KMS-11 (cell line): ENCODE measurements around the gene CTDNEP1.

ENCODE experiments used
- H2AFZ ChIP-seq: fragments of 200-600 bp; sonication (generic); 2 replicates; pipeline ENCODE4 v1.6.1; 2016; ENCODE audit warnings: antibody characterized with exemption, mixed run types, low read depth
- H3K27ac ChIP-seq: fragments of 200-600 bp; sonication (generic); 2 replicates; pipeline ENCODE4 v1.6.1; 2016; ENCODE audit warnings: mild to moderate bottlenecking, mixed run types
- H3K27me3 ChIP-seq: fragments of 200-600 bp; sonication (generic); 2 replicates; pipeline ENCODE4 v1.6.1; 2017; ENCODE audit warnings: mild to moderate bottlenecking, low read depth, mixed run types, moderate library complexity; ENCODE audit not compliant: insufficient read depth
- H3K36me3 ChIP-seq: fragments of 200-600 bp; sonication (generic); 2 replicates; pipeline ENCODE4 v1.6.1; 2017; ENCODE audit warnings: mild to moderate bottlenecking, mixed run types; ENCODE audit not compliant: insufficient read depth
- H3K4me1 ChIP-seq: fragments of 200-600 bp; sonication (generic); 2 replicates; pipeline ENCODE4 v1.6.1; 2016; ENCODE audit warnings: mild to moderate bottlenecking, low read depth, mixed run types; ENCODE audit not compliant: poor library complexity, severe bottlenecking
- H3K4me2 ChIP-seq: fragments of 200-600 bp; sonication (generic); 2 replicates; pipeline ENCODE4 v1.7.0; 2016; ENCODE audit warnings: mild to moderate bottlenecking, mixed run types
- H3K4me3 ChIP-seq: fragments of 200-600 bp; sonication (generic); IDR thresholded peaks from 2 replicates; pipeline ENCODE4 v1.6.1; 2017; ENCODE audit warnings: low read depth, low read length, mixed read lengths; ENCODE audit not compliant: insufficient read depth
- H3K79me2 ChIP-seq: fragments of 200-600 bp; sonication (generic); 2 replicates; pipeline ENCODE4 v1.6.1; 2016; ENCODE audit warnings: low read depth, mixed run types; ENCODE audit not compliant: insufficient read depth
- H3K9ac ChIP-seq: fragments of 200-600 bp; sonication (generic); 2 replicates; pipeline ENCODE4 v1.6.1; 2016; ENCODE audit warnings: mild to moderate bottlenecking, mixed run types
- H4K20me1 ChIP-seq: fragments of 200-600 bp; sonication (generic); 2 replicates; pipeline ENCODE4 v1.6.1; 2016; ENCODE audit warnings: mild to moderate bottlenecking, mixed run types; ENCODE audit not compliant: insufficient read depth
- TF ChIP-seq, protein P1 (sequence below): fragments of 200-600 bp; sonication (generic); conservative IDR thresholded peaks from 2 replicates; pipeline ENCODE4 v1.6.1; 2017; ENCODE audit warnings: low read depth, mild to moderate bottlenecking, antibody characterized with exemption, low read length, moderate library complexity, mixed read lengths

Gene CTDNEP1

DNA sequence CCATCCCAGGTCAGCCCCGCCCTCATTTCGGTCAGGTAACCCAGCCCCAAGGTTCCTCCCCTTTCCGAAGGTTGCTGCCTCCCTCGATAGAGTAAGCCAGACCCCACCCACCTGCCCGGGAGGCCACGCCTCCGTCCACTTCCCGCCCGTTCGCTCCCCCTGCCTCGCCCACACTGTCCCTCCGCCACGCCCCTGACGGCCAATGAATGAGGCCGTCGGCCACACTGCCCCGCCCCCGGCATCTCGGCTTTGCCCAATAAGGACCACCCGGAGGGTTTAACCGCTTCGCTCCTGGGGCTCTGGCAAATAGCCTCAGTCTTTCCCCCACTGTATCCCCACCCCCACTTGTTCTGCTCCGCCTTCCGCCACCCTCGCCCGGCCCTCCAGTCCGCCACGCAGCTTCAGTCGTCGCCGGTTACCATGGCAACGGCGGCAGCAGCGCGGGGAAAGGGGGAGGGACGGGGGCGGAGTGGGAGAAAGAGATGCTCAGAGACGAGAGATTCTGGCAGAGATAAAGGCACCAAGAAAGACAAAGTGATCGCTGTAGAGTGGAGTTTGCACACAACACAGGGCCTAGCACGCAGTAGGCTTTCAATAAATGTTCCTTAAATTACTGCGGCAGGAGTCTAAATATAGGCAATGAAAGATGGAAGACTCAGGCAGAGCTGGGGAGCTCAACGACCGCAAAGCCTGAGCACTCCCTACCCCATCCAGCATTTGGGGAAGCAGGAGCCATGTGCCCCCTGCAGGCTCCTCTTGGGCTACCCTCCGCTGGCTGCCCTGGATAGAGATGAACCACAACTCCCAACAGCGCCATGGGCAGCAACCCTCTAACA, 37.0 kb downstream of the CTDNEP1 start:
- Histone ChIP-seq H3K27me3 (no peaks in the 10 kb centered on the region), H3K79me2 (no peaks in the 10 kb centered on the region), H2AFZ (0 out of 2 replicates have a peak overlapping the region, but pooled peaks have one; percentile 26), H3K4me2 (0 out of 2 replicates have a peak overlapping the region, but pooled peaks have one; percentile 13), H3K9ac (no peak overlapping the region), H3K36me3 (no peaks in the 10 kb centered on the region), H4K20me1 (no peaks in the 10 kb centered on the region), H3K4me3 (no peak overlapping the region), H3K4me1 (no peaks in the 10 kb centered on the region), H3K27ac (no peak overlapping the region)
- TF ChIP-seq, protein P1, sequence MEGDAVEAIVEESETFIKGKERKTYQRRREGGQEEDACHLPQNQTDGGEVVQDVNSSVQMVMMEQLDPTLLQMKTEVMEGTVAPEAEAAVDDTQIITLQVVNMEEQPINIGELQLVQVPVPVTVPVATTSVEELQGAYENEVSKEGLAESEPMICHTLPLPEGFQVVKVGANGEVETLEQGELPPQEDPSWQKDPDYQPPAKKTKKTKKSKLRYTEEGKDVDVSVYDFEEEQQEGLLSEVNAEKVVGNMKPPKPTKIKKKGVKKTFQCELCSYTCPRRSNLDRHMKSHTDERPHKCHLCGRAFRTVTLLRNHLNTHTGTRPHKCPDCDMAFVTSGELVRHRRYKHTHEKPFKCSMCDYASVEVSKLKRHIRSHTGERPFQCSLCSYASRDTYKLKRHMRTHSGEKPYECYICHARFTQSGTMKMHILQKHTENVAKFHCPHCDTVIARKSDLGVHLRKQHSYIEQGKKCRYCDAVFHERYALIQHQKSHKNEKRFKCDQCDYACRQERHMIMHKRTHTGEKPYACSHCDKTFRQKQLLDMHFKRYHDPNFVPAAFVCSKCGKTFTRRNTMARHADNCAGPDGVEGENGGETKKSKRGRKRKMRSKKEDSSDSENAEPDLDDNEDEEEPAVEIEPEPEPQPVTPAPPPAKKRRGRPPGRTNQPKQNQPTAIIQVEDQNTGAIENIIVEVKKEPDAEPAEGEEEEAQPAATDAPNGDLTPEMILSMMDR, result no peak

DNA sequence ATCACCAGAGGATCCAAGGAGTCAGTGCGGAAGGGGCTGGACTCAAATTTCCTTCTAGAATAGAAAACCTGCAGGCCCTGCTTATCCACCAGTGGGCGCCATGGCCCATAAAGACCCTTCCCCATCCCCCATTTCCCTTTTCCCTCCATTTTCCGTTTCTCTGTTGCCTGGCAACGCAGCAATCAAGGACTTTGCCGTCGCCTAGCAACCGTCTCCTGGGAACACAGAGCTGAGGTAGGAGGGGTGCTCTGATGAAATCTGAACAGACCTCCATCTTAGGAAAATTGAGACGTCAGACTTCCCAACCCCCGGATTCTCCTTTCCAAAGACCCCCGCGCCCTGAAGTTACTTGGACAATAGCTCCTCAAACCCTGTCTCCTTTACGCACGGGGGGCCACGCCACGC, 37.6 kb downstream of the CTDNEP1 start:
- no peaks in the 10 kb centered on the region for H4K20me1 ChIP-seq
- H2AFZ ChIP-seq, result no peak overlapping the region
- no peak overlapping the region for H3K4me2 ChIP-seq
- H3K36me3 ChIP-seq, result no peaks in the 10 kb centered on the region
- H3K4me1 ChIP-seq, result no peaks in the 10 kb centered on the region
- H3K79me2 ChIP-seq, result no peaks in the 10 kb centered on the region
- TF ChIP-seq, protein P1, result no peak; the same call in 1 of the 2 replicates
- H3K4me3 ChIP-seq, result no peak overlapping the region
- H3K27me3 ChIP-seq, result no peaks in the 10 kb centered on the region
- no peak overlapping the region for H3K27ac ChIP-seq
- no peak overlapping the region for H3K9ac ChIP-seq

DNA sequence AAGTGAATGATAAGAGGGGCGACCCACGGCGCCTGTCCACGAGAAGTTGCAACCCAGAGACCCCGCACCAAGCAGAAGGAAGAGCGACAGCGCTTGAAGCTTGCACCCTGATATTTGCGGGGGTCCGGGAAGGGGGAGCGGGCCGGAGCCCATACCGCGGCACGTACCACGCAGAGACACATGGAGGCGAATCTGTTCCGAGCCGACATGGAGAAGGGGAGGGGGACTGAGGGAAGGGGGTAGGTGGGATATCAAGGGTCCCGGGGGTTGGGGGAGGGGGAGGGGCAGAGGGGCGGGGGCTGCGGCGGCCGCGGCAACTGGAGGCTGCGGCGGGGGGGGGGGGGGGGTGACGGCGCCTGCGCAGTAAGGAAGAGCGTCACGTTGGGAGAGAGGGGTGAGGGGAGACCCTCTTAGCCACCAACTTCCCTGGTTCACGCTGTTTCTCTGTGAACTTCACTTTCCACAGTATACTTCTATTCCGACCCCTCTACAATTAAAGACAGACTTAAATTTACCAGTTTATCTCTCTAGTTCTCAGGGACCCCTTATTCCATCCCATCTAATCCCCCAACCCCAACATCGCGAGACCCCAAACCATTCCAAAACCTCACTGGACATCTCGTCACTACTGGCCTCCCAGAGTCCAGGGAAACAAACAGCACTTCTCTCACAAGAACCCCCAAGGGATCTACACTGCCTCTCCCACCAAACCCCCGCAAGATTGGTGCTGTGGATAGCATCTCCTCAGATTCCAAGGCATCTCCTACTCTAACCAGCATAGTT, 39.9 kb downstream of the CTDNEP1 start:
- Histone ChIP-seq H3K27me3 (no peaks in the 10 kb centered on the region), H2AFZ (no peak overlapping the region), H3K4me3 (no peak overlapping the region), H3K27ac (no peak overlapping the region), H3K79me2 (no peaks in the 10 kb centered on the region), H3K9ac (no peak overlapping the region), H4K20me1 (no peaks in the 10 kb centered on the region), H3K36me3 (no peaks in the 10 kb centered on the region), H3K4me2 (no peak overlapping the region), H3K4me1 (no peaks in the 10 kb centered on the region)
- TF ChIP-seq, protein P1, result no peak

DNA sequence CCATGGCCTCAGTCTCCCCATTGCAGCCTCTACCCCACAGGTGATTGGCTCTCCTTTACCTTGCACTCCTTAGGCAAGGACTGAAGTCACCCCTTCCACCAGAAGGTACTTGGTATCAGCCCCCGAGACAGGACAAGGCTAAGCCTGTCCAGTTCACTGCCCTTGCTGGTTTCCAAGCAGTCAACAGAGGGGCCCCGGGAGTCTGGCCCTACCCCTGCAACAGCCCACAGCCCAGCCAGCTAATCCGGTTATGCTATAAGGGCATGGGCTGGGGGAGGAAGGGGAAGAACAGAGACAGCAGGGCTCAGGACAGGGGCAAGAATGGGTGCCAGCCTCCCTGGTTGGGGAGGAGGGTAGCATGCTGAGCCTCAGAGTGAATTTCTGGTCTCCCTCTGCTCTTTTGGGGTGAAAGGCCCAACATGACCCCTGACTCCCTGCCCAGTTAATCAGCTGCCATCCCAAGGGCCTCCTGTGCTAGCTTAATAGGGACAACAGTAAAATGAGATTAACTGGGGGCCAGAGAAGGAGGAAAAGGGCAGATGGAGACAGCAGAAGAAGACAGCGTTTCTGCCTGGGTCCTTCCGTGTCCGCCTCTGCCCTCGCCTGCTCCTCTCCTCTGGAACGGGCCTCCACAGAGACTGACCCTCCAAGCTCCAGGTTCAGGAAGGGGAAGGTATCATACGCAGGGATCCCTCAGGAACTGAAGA, 42.6 kb downstream of the CTDNEP1 start:
- no peak overlapping the region for H3K27ac ChIP-seq

More for the DNA sequence above, 42.6 kb downstream of the CTDNEP1 start:
- Histone ChIP-seq H3K36me3 (no peaks in the 10 kb centered on the region), H3K4me1 (no peaks in the 10 kb centered on the region), H3K27me3 (no peaks in the 10 kb centered on the region), H3K4me2 (no peak overlapping the region), H2AFZ (no peak overlapping the region), H3K9ac (no peak overlapping the region), H3K4me3 (no peak overlapping the region), H3K79me2 (no peaks in the 10 kb centered on the region), H4K20me1 (no peaks in the 10 kb centered on the region)
- TF ChIP-seq, protein P1, result no peak
